IPS-11a (cell line): ENCODE results near the gene GLI1.

Source experiments
- H3K4me3 ChIP-seq: one replicate; pipeline ENCODE4 v1.5.1; 2013; ENCODE audit warnings: low read depth, low read length, control low read depth

Gene GLI1

GRCh38 chr12:57460841-57461275, 1.3 kb downstream of the GLI1 start:
- H3K4me3 ChIP-seq, result peak overlapping the region; percentile 56

- H3K4me3 ChIP-seq, result peak overlapping the region; percentile 86
Observed at GRCh38 chr12:57461276-57461916, 1.8 kb downstream of the GLI1 start.

GRCh38 chr12:57461917-57462250, 2.3 kb downstream of the GLI1 start:
- H3K4me3 ChIP-seq, result peak overlapping the region; percentile 86

GRCh38 chr12:57462251-57462911, 2.8 kb downstream of the GLI1 start:
- H3K4me3 ChIP-seq, result peak overlapping the region; percentile 86

GRCh38 chr12:57462912-57463253, 3.3 kb downstream of the GLI1 start:
- H3K4me3 ChIP-seq, result no peak overlapping the region

GRCh38 chr12:57464569-57464968, 5.0 kb downstream of the GLI1 start:
- no peak overlapping the region for H3K4me3 ChIP-seq

- H3K4me3 ChIP-seq, result no peak overlapping the region
Observed at GRCh38 chr12:57465030-57465746, 5.6 kb downstream of the GLI1 start.

GRCh38 chr12:57465747-57466505, 6.3 kb downstream of the GLI1 start:
- H3K4me3 ChIP-seq, result no peak overlapping the region

- H3K4me3 ChIP-seq, result no peak overlapping the region
Observed at GRCh38 chr12:57467212-57467874, 7.8 kb downstream of the GLI1 start.

GRCh38 chr12:57467915-57468314, 8.3 kb downstream of the GLI1 start:
- no peak overlapping the region for H3K4me3 ChIP-seq

GRCh38 chr12:57469296-57470164, 9.9 kb downstream of the GLI1 start:
- no peak overlapping the region for H3K4me3 ChIP-seq

GRCh38 chr12:57470286-57470969, 10.8 kb downstream of the GLI1 start:
- no peak overlapping the region for H3K4me3 ChIP-seq

GRCh38 chr12:57470970-57471656, 11.5 kb downstream of the GLI1 start:
- H3K4me3 ChIP-seq, result no peak overlapping the region

- H3K4me3 ChIP-seq, result no peak overlapping the region
Observed at GRCh38 chr12:57471661-57472060, 12.1 kb downstream of the GLI1 start.

- H3K4me3 ChIP-seq, result no peak overlapping the region
Observed at GRCh38 chr12:57472391-57472790, 12.8 kb downstream of the GLI1 start.

- no peak overlapping the region for H3K4me3 ChIP-seq
Observed at GRCh38 chr12:57473392-57473791, 13.8 kb downstream of the GLI1 start.

- H3K4me3 ChIP-seq, result no peak overlapping the region
Observed at GRCh38 chr12:57473886-57474285, 14.3 kb downstream of the GLI1 start.

- H3K4me3 ChIP-seq, result no peak overlapping the region
Observed at GRCh38 chr12:57474430-57474829, 14.8 kb downstream of the GLI1 start.

GRCh38 chr12:57474862-57475261, 15.3 kb downstream of the GLI1 start:
- H3K4me3 ChIP-seq, result no peak overlapping the region
